Hypothalamus (tissue), 51 donors: Measurements from ENCODE around the gene NT5M.
"Not testable (repeated sequence)": the region's sequence is repeated elsewhere in the genome, so short reads cannot be mapped to it uniquely, and the experiment has no call there.

Experiments used
- DNase-seq, 51 donors: peaks; one replicate each; lab custom pipeline; 2025; lab: John Stamatoyannopoulos, UW

NT5M gene

DNA sequence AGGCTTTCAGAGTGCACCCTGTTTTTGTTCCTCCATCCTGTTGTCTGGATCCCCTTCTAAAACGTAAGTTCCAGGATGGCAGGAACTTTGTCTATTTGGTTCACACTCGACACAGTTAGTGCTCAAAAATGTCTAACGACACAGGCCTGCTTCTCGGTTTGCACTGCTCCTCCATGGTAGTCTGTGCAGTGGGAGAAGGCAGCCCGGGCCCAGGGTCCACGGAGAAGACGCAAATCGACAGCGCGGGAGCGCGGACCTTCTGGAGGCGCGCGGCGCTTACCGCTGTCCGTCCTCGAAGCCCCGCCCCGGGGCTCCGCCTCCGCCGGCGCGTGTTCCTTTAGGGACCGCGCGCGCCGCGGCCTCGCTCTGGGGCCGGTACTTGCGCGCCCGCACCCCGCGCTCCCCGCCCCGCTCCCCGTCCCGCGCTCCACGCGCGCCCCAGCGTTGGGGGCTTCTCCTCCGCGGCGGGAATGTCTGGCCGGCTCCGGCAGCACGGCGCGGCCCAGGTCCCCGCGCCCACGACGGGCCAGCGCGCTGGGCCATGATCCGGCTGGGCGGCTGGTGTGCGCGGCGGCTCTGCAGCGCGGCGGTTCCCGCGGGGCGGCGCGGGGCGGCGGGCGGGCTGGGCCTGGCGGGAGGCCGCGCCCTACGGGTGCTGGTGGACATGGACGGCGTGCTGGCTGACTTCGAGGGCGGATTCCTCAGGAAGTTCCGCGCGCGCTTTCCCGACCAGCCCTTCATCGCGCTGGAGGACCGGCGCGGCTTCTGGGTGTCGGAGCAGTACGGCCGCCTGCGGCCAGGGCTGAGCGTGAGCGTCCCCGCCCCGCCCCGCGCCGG lies at the start of gene NT5M:
Gene NT5M, plus strand, starts transcription at position 364 of the 837 bp plus-strand sequence. Its CDS starts 178 bp downstream, at position 542.
- peak in 44 of 51 donors; percentile 17 to 82 (median 67) for DNase-seq

DNA sequence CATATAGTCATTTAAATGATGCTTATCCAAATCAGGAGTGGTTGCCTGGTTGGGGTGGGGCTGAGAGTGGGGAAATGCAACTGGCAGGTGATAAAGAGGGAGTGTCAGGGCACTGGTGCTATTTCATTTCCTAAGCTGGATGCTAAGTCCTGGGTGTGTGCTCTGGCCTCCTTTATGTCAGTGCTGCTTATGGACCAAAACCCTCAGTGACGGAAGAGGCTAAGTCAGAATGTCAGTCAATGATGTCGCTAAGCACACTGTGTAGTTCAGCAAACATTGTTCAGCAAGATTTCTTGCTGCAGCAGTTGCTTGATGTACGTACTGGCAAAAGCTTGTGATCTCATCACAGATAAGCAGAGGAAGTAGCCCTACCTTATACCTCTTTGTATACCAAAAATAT lies 49.8 kb upstream of the NT5M start:
- no peak for DNase-seq

- DNase-seq: no peak
Observed at GRCh38 chr17:17254036-17254435, 49.1 kb upstream of the NT5M start.

GRCh38 chr17:17255689-17256088 lies 47.5 kb upstream of the NT5M start:
- DNase-seq: not testable (repeated sequence)

- peak in 1 of 51 donors; percentile 14 for DNase-seq
Observed at GRCh38 chr17:17256316-17256715, 46.9 kb upstream of the NT5M start.

- no peak for DNase-seq
Observed at GRCh38 chr17:17258011-17258410, 45.2 kb upstream of the NT5M start.

GRCh38 chr17:17258998-17259397 lies 44.2 kb upstream of the NT5M start:
- peak in 20 of 51 donors; percentile 9 to 67 (median 34) for DNase-seq

GRCh38 chr17:17264430-17264829 lies 38.7 kb upstream of the NT5M start:
- no peak for DNase-seq

DNA sequence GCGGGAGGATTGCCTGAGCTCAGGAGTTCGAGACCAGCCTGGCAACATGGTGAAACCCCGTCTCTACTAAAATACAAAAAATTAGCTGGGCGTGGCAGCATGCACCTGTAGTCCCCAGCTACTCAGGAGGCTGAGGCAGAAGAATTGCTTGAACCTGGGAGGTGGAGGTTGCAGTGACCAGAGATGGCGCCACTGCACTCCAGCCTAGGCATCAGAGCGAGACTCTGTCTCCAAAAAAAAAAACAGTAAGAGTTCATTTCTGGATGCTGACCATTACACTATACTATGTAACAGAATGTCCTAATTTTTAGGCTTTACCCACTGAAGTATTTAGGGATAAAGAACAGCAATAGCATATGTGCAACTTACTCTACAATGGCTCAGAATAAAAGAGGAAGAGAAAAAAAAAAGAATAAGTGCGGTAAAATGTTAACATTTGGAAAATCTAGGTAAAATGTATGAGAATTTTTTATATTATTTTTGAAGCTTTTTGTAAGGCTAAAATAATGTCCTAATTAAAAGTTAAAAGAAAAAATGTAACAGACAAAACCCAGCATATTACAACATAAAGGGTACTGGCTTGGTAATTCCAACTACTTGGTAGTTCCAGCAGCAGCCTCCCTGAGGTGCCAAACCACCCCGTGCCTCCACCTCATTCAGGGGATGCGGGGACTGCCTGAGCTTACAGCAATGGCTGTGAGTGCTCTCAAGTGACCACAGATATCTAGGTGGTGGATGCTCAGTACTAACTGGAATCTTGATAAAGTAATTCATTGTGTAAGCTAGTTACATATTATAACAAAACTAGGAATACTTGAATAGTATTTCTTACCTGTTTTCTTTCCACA lies 33.0 kb upstream of the NT5M start:
- DNase-seq: no peak

GRCh38 chr17:17275971-17276370 lies 27.2 kb upstream of the NT5M start:
- DNase-seq: no peak

DNA sequence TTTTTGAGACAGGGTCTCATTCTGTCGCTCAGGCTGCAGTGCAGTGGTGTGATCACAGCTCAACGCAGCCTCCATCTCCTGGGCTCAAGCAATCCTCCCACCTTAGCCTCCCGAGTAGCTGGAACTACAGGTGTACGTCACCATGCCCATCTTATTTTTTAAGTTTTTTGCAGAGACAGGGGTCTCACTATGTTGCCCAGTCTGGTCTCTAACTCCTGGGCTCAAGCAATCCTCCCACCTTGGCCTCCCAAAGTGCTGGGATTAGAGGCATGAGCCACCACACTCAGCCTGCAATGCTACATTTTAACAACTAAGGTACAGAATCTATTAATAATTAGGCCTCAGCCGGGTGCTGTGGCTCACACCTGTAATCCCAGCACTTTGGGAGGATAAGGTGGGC lies 25.7 kb upstream of the NT5M start:
- DNase-seq: not testable (repeated sequence)

GRCh38 chr17:17279316-17279715 lies 23.9 kb upstream of the NT5M start:
- no peak for DNase-seq

GRCh38 chr17:17280613-17281549 lies 22.3 kb upstream of the NT5M start, which contains the start of gene COPS3:
TSS of gene COPS3 (minus strand) at chr17:17281246. CDS start at chr17:17281186, 60 bp downstream.
- peak; percentile 73 to 99 (median 96) for DNase-seq

GRCh38 chr17:17285951-17286350 lies 17.2 kb upstream of the NT5M start:
- DNase-seq: peak in 1 of 51 donors; percentile 41

DNA sequence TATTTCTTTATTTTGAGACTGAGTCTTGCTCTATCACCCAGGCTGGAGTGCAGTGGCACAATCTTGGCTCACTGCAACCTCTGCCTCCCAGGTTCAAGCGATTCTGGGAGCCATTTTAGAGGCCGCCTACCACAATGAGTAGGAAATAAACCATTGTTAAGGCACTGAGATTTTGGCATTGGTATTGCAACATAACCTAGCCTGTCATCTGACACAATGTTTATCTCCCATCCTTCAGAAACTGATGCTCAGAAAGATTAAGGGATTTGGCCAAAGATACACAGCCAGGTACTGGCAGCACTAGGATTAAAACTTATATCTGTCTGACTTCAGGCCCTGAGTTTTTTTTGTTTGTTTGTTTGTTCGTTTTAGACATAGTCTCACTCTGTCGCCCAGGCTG lies 14.1 kb upstream of the NT5M start:
- no peak for DNase-seq

GRCh38 chr17:17289701-17290100 lies 13.5 kb upstream of the NT5M start:
- DNase-seq: no peak

- no peak for DNase-seq
Observed at GRCh38 chr17:17295141-17295540, 8.0 kb upstream of the NT5M start.

DNA sequence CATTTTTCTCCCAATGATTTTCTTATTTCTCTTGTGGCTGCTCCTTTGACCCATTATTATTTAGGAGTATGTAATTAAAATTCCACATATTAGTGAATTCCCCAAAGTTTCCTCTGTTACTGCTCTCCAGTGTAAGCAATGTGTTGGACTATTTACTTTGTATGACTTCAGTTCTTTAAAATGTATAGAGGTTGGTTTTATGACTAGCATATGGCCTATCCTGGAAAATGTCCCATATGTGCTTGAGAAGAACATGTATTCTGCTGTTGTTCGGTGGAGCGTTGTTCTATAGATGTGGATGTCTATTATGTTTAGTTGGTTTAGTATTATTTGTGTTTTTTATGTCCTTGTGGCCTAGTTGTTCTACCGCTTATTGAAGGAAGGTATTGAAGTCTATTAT lies 6.0 kb upstream of the NT5M start:
- DNase-seq: no peak

GRCh38 chr17:17298108-17298507 lies 5.1 kb upstream of the NT5M start:
- DNase-seq: no peak
